Measurements from ENCODE around the gene EBLN2. TPM values are rescaled to one million over a fixed set of nuclear protein-coding genes. Genes with fewer than 3 reads are reported as not detected.

EBLN2 gene
- 1.4 and 2.5 TPM in 2 replicates for polyA plus RNA-seq (2012; rRNA removed)
- polyA plus RNA-seq (2012; cell fraction: cytosol; rRNA removed): 0.18 and 0.33 TPM in 2 replicates
- 7.9 and 11.9 TPM in 2 replicates for polyA plus RNA-seq (2012; cell fraction: nucleus; rRNA removed)

DNA sequence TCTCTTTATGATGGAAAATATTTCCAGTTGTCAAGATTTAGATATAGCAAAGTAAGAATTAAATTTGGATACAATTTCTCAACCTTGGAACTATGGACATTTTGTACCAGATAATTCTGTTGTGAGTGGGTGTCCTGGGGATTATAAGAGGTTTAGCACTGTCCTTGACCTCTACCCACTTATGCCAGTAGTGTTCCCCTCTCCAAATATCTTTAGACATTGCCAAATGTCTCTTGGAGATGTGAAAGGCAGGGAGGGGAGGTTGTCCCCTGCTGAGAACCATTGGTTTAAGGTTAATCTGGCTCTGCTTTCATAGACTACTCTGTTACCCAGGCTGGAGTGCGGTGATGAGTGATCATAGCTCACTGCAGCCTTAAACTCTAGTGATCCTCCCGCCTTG is at the start of gene EBLN2:
TSS of gene EBLN2 (plus strand) at position 244 of the 400 bp plus-strand sequence. CDS start 423 bp downstream, outside the sequence.
- Histone ChIP-seq H3F3A (replicated peaks; ENCODE audit: insufficient read depth) (peaks cover 21% of the 10 kb centered on the region), H3K4me2 (no peak within 1 kb of the TSS), H3K9me3 (no peaks in the 10 kb centered on the region), H3K27me3 (ENCODE audit: insufficient read depth) (no peaks in the 10 kb centered on the region), H2AFZ (ENCODE audit: low read depth) (no peak within 1 kb of the TSS; the same call in 1 of the 2 replicates), H3K4me1 (ENCODE audit: control insufficient read depth in 1 of 2, insufficient read depth in 2 of 2, low read depth in 1 of 2, low read length in 1 of 2) (peaks cover 5 to 7% of the 10 kb centered on the region in 2 experiments; a peak in 2 of 4 replicates), H3K27ac (ENCODE audit: low read depth in 2 of 2, low read length in 1 of 2) (peak within 1 kb of the TSS; percentile 39 to 51; a peak in 2 of 4 replicates), H3K4me3 (ENCODE audit: low read depth in 2 of 2, low read length in 1 of 2) (no peak within 1 kb of the TSS), H3K79me2 (ENCODE audit: insufficient read depth) (peaks cover 12% of the 10 kb centered on the region), H4K20me1 (ENCODE audit: insufficient read depth) (peaks cover 48% of the 10 kb centered on the region), H3K9me2 (no peaks in the 10 kb centered on the region), H3K9ac (no peak within 1 kb of the TSS), H3K36me3 (replicated peaks in 1 of 2; ENCODE audit: control insufficient read depth in 1 of 2, insufficient read depth in 2 of 2, low read length in 1 of 2) (peaks cover 41 to 52% of the 10 kb centered on the region in 2 experiments)
- POLR2A ChIA-PET: no interaction called here
- CTCF ChIA-PET: interaction anchor here (1.5 kb wide), 1 partner anchor 25 kb away, joined by 3 read pairs; no protein-coding TSS in a partner anchor
- whole genome bisulfite sequencing (ENCODE audit: low lambda C conversion rate): 95% methylated on average over 2 of the region's 2 CpGs
- DNase-seq: no peak
- TF ChIP-seq USF1 (IDR thresholded peaks at IDR 0.05; ENCODE audit: borderline replicate concordance, low read depth): no peak
- TF ChIP-seq GABPA (IDR thresholded peaks at IDR 0.05; ENCODE audit: low read depth): no peak
- TF ChIP-seq SIN3A (IDR thresholded peaks at IDR 0.05; ENCODE audit: borderline replicate concordance, low read depth, low read length): no peak
- TF ChIP-seq MXI1 (IDR thresholded peaks at IDR 0.05; ENCODE audit: low read depth, low read length): no peak
- no peak for TF ChIP-seq TEAD4 (IDR thresholded peaks at IDR 0.05; ENCODE audit: borderline replicate concordance, insufficient read depth)
- no peak for TF ChIP-seq FOSL2 (IDR thresholded peaks at IDR 0.05; ENCODE audit: borderline replicate concordance, low read depth)
- TF ChIP-seq RXRA (IDR thresholded peaks at IDR 0.05; ENCODE audit: borderline replicate concordance, low read depth): no peak
- no peak for TF ChIP-seq ZBTB33 (IDR thresholded peaks at IDR 0.05; ENCODE audit: borderline replicate concordance, low read depth)
- TF ChIP-seq MEF2A (IDR thresholded peaks at IDR 0.05; ENCODE audit: borderline replicate concordance, low read depth): no peak
- TF ChIP-seq POLR2AphosphoS5 (IDR thresholded peaks at IDR 0.05; ENCODE audit: low read depth, low read length): no peak
- no peak for TF ChIP-seq CTCF (IDR thresholded peaks at IDR 0.05)
- TF ChIP-seq FOXM1 (IDR thresholded peaks at IDR 0.05; ENCODE audit: low read depth): no peak
- TF ChIP-seq TCF12 (IDR thresholded peaks at IDR 0.05): no peak
- TF ChIP-seq CHD2 (IDR thresholded peaks at IDR 0.05; ENCODE audit: low read length, partially characterized antibody): no peak
- TF ChIP-seq RAD21 (IDR thresholded peaks at IDR 0.05; ENCODE audit: low read length): no peak
- no peak for TF ChIP-seq PBX3 (IDR thresholded peaks at IDR 0.05)
- TF ChIP-seq RCOR1 (IDR thresholded peaks at IDR 0.05; ENCODE audit: low read length): no peak
- no peak for TF ChIP-seq FOXJ3 (CRISPR knock-in tag; IDR thresholded peaks at IDR 0.05)
